ENCODE results near the gene ATP9B. TPM values are rescaled to one million over a fixed set of nuclear protein-coding genes. Genes with fewer than 3 reads are reported as not detected.

Gene ATP9B
- total RNA-seq, 2 donors from 2014 or later, result 29.1 to 38.1 TPM

- WGBS, 2 experiments (ENCODE audit: insufficient coverage in 1 of 2, insufficient read length in 1 of 2), result 33 to 58% methylated on average over 3 to 5 of the region's 5 CpGs
Measured at GRCh38 chr18:79026491-79026890, 42.7 kb upstream of the ATP9B start.

DNA sequence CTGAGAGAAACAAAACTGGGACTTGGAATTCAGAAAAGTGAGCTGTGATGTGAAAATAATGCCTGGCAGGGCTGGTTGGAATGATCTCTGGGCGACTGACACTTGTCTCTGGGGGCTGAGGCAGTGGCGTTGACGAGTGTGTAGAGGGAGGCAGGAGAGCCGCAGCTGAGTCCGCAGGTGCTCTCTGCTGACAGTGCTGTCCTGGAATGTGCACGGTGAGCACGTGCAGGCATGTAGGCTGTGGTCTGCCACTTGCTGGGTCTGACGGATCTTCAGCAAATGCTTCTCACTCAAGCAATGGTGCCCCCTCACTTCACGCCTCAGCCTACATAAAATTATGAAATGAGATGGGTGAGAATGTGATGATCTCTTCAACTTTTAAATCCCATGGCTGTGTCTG is 38.5 kb upstream of the ATP9B start:
- H3K4me1 Mint-ChIP-seq, result no peaks in the 10 kb centered on the region
- no peak for DNase-seq
- H3K36me3 Mint-ChIP-seq (ENCODE audit: low read depth), result no peaks in the 10 kb centered on the region
- H3K4me1 ChIP-seq (ENCODE audit: control insufficient read depth, insufficient read depth, low read length), result no peaks in the 10 kb centered on the region
- no peak overlapping the region for H3K4me3 Mint-ChIP-seq
- no peak overlapping the region for H3K27ac Mint-ChIP-seq
- peaks cover 22% of the 10 kb centered on the region for H3K9me3 Mint-ChIP-seq
- WGBS, 2 experiments (ENCODE audit: insufficient coverage in 1 of 2, insufficient read length in 1 of 2), result 80 to 91% methylated on average over 4 to 9 of the region's 9 CpGs
- no peaks in the 10 kb centered on the region for H3K27me3 Mint-ChIP-seq (ENCODE audit: insufficient read depth)
- no peaks in the 10 kb centered on the region for H3K9me3 ChIP-seq (ENCODE audit: control insufficient read depth, low read length)
- no peak overlapping the region for H3K27ac ChIP-seq (ENCODE audit: low read depth, low read length)
- H3K4me3 ChIP-seq (ENCODE audit: low read length), result no peak overlapping the region
- H3K27me3 ChIP-seq (ENCODE audit: control insufficient read depth, insufficient read depth, low read length, poor library complexity, severe bottlenecking), result no peaks in the 10 kb centered on the region
- H3K36me3 ChIP-seq (ENCODE audit: control insufficient read depth, insufficient read depth, low read length), result no peaks in the 10 kb centered on the region
- TF ChIP-seq CTCF (conservative IDR thresholded peaks at IDR 0.05), result no peak
- no peak overlapping the region for H3K9ac ChIP-seq (ENCODE audit: extremely low read depth, low read length, poor library complexity, severe bottlenecking)

More at GRCh38 chr18:79026491-79026890, 42.7 kb upstream of the ATP9B start:
- H3K9me3 Mint-ChIP-seq, result peaks cover 23% of the 10 kb centered on the region
- H3K4me3 ChIP-seq (ENCODE audit: low read length), result no peak overlapping the region
- H3K27ac ChIP-seq (ENCODE audit: low read depth, low read length), result no peak overlapping the region
- peak; percentile 65 for TF ChIP-seq CTCF (conservative IDR thresholded peaks at IDR 0.05)
- peak; percentile 79 for DNase-seq
- H3K4me3 Mint-ChIP-seq, result no peak overlapping the region
- H3K27me3 ChIP-seq (ENCODE audit: control insufficient read depth, insufficient read depth, low read length, poor library complexity, severe bottlenecking), result no peaks in the 10 kb centered on the region
- no peaks in the 10 kb centered on the region for H3K4me1 ChIP-seq (ENCODE audit: control insufficient read depth, insufficient read depth, low read length)
- H3K27me3 Mint-ChIP-seq (ENCODE audit: insufficient read depth), result no peaks in the 10 kb centered on the region
- no peaks in the 10 kb centered on the region for H3K9me3 ChIP-seq (ENCODE audit: control insufficient read depth, low read length)
- H3K27ac Mint-ChIP-seq, result no peak overlapping the region
- no peaks in the 10 kb centered on the region for H3K36me3 ChIP-seq (ENCODE audit: control insufficient read depth, insufficient read depth, low read length)
- H3K36me3 Mint-ChIP-seq (ENCODE audit: low read depth), result no peaks in the 10 kb centered on the region
- no peak overlapping the region for H3K9ac ChIP-seq (ENCODE audit: extremely low read depth, low read length, poor library complexity, severe bottlenecking)
- no peaks in the 10 kb centered on the region for H3K4me1 Mint-ChIP-seq

- no peak for TF ChIP-seq CTCF (conservative IDR thresholded peaks at IDR 0.05)
Measured at GRCh38 chr18:79042276-79042675, 26.9 kb upstream of the ATP9B start.

More at GRCh38 chr18:79042276-79042675, 26.9 kb upstream of the ATP9B start:
- Histone ChIP-seq H3K27ac (ENCODE audit: low read depth, low read length) (no peak overlapping the region), H3K9ac (ENCODE audit: extremely low read depth, low read length, poor library complexity, severe bottlenecking) (no peak overlapping the region), H3K36me3 (ENCODE audit: control insufficient read depth, insufficient read depth, low read length) (no peaks in the 10 kb centered on the region), H3K4me3 (ENCODE audit: low read length) (no peak overlapping the region), H3K4me1 (ENCODE audit: control insufficient read depth, insufficient read depth, low read length) (no peaks in the 10 kb centered on the region), H3K27me3 (ENCODE audit: control insufficient read depth, insufficient read depth, low read length, poor library complexity, severe bottlenecking) (no peaks in the 10 kb centered on the region), H3K9me3 (ENCODE audit: control insufficient read depth, low read length) (peaks cover 15% of the 10 kb centered on the region)
- WGBS, 2 experiments (ENCODE audit: insufficient coverage in 1 of 2, insufficient read length in 1 of 2), result 81 to 97% methylated on average over 3 to 5 of the region's 5 CpGs
- no peaks in the 10 kb centered on the region for H3K27me3 Mint-ChIP-seq (ENCODE audit: insufficient read depth)
- H3K4me3 Mint-ChIP-seq, result no peak overlapping the region
- DNase-seq, result no peak
- H3K4me1 Mint-ChIP-seq, result no peaks in the 10 kb centered on the region
- peaks cover 30% of the 10 kb centered on the region for H3K9me3 Mint-ChIP-seq
- no peak overlapping the region for H3K27ac Mint-ChIP-seq
- H3K36me3 Mint-ChIP-seq (ENCODE audit: low read depth), result no peaks in the 10 kb centered on the region

All from endodermal cell (in vitro differentiated cells).